Gastrocnemius medialis (tissue), 4 donors: ENCODE data around the gene KLK4.

Experiments
- CTCF ChIP-seq, 5 experiments: fragments of 450-650 bp in 3 of 5; fragments of 200-600 bp in 2 of 5; sonication (generic) in 2 of 5; IDR thresholded peaks in 4 of 5; conservative IDR thresholded peaks in 1 of 5; 1 replicate in 4 of 5; 2 replicates in 1 of 5; pipeline ENCODE4 v1.5.1; 2016 to 2019; ENCODE audit warnings: antibody characterized with exemption in 5 of 5, mild to moderate bottlenecking in 3 of 5, moderate library complexity in 3 of 5
- POLR2A ChIP-seq, 2 donors: fragments of 450-650 bp; IDR thresholded peaks; one replicate each; pipeline ENCODE4 v1.6.1; 2017; ENCODE audit warnings: antibody characterized with exemption in 2 of 2, mild to moderate bottlenecking in 2 of 2, moderate library complexity in 2 of 2

GRCh38 chr19:50897191-50897607, 14.0 kb downstream of the KLK4 start:
- TF ChIP-seq CTCF (IDR thresholded peaks at IDR 0.05 in 4 of 5, conservative IDR thresholded peaks at IDR 0.05 in 1 of 5) (no peak), POLR2A (IDR thresholded peaks at IDR 0.05) (no peak)
